Measurements from ENCODE around the gene TTF2.
A peak's percentile ranks its signal among the peaks of the same experiment; 100 is the strongest.

TTF2 gene

DNA sequence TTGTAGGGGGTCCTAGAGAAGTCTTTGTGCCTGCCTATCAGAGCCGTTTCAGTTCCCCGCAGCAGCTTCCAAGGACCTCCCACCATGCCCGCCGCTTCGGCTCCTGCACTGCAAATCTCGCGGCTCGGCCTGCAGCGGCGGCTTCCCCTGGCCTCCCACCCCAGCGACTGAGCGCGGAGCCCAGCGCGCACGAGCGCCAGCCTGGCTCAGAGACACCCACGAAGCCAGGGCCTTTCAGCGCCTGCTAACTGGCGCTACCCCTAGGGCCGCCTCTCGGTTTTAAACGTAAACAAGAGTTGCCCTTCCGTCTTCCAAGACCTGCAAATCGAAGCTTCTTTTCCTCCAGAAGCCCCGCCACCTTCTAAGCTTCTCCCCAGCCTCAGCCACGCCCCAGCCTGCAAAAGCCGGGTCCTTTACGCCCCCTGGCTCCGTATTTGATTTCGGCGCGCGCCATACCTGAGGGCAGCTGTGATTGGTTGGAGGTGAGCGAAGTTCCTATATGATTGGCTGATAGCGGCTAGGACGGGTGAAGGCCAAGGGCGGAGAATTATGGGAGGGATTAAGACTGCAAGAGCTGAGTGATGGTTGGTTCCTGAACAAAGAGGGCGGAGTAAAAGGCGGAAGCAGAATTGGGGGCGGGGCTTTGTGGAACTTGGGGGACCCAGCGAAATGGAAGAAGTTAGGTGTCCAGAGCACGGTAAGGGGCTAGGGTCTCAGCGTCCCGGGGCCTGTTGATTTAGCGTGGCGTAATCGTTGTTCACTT lies at the start of gene TTF2:
Gene TTF2, plus strand, starts transcription at position 649 of the 763 bp plus-strand sequence. Its CDS starts 21 bp downstream, at position 670.
- DNase-seq (ENCODE audit: low read depth in 2 of 2) = peak; percentile 86 to 92

DNA sequence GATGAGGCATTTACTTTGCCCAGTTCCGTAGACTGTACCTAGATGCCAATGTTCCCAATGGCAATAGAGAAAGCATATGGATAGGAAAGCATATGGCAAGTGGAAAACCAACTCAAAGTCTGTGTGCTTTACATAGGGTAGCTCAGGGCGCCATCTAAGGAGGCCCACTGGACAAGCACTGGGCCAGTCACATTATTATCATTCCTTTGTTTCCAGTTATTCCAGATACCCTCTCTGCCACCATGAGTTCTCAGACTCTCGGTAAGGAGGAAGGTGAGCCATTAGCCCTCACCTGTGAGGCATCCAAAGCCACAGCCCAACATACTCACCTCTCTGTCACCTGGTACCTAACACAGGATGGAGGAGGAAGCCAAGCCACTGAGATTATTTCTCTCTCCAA lies 48.8 kb upstream of the TTF2 start:
- DNase-seq (ENCODE audit: low read depth in 2 of 2) = no peak

DNA sequence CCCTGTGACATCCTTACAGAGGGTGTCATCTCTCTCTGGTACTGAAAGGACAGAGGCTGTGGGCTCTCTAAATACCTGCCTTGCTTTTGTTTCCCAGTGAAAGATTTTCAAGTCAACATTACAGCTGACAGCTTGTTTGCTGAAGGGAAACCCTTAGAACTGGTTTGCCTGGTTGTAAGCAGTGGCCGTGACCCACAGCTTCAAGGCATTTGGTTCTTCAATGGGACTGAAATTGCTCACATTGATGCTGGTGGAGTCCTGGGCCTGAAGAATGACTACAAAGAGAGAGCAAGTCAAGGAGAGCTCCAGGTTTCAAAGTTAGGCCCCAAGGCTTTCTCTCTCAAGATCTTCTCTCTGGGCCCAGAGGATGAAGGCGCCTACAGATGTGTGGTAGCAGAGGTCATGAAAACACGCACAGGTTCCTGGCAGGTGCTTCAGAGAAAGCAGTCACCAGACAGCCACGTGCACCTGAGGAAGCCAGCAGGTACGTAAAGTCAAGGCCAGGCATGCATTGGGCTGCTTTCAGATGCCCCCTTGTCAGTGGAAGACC lies 46.7 kb upstream of the TTF2 start:
- DNase-seq (ENCODE audit: low read depth in 2 of 2) = no peak

DNA sequence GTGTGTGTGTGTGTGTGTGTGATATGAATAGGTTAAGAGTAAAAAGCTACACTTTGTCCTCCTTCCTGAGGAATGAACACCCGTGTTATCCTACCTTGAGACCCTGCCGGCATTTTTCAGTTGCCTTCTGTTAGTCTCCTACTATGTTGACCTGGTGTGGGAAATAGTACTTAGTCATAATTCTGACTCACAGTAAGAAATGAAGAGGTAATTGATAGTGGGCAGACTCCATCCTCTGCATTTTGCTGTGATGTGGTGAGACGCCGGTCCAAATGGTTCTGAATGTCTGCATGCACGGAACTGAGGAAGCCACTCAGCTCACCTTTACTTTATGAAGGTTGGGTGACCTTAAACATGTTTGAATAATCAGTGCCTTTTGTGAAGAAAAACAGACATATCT lies 45.9 kb upstream of the TTF2 start:
- DNase-seq (ENCODE audit: low read depth in 2 of 2) = no peak

DNA sequence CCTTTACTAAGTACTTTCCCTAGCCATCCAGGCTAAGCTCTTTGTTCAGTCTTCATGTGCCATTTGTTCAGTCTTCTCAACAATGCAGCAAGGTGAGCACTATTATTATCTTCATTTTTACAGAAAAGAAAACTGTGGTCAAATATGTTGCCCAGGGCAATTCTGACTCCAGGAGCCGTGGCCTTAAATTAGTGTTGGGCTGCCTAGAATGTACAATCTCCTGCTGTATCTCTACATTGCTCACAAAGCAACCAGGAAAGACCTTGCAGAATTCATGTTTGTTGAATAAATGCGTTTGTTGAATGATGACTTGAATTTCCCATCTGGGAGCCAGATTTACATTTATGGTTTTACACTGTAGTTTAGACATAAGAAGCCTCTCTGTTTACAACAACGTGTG lies 44.4 kb upstream of the TTF2 start:
- DNase-seq (ENCODE audit: low read depth in 2 of 2) = no peak

DNA sequence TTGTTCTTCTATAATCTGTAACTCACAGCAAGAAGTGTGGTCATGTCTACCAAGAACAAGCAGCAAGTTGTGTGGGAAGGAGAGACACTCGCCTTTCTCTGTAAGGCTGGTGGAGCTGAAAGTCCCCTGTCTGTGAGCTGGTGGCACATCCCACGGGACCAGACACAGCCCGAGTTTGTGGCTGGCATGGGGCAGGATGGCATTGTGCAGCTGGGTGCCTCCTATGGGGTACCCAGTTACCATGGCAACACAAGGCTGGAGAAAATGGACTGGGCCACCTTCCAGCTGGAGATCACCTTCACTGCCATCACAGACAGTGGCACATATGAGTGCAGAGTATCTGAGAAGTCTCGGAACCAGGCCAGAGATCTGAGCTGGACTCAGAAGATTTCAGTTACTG lies 43.1 kb upstream of the TTF2 start:
- no peak for DNase-seq (ENCODE audit: low read depth in 2 of 2)

DNA sequence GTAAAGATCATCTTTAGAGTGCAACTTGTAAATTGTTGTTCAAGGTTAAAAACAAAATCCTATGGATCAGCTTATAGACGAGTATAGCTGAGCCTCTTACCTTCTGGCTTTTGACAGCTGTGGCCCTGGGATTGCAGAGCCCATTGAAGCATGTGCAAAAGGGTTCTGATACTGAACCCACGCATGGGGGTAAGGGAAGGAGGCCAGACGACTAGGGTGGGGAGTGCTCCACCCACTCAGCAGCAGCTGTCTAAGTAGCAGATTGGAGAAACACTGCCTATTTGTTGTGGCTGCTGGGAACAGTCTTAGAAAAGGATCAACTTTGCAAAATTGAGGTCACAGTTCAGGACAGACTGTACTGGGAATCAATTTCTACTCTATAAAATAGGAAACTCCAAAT lies 42.5 kb upstream of the TTF2 start:
- DNase-seq (ENCODE audit: low read depth in 2 of 2) = no peak

DNA sequence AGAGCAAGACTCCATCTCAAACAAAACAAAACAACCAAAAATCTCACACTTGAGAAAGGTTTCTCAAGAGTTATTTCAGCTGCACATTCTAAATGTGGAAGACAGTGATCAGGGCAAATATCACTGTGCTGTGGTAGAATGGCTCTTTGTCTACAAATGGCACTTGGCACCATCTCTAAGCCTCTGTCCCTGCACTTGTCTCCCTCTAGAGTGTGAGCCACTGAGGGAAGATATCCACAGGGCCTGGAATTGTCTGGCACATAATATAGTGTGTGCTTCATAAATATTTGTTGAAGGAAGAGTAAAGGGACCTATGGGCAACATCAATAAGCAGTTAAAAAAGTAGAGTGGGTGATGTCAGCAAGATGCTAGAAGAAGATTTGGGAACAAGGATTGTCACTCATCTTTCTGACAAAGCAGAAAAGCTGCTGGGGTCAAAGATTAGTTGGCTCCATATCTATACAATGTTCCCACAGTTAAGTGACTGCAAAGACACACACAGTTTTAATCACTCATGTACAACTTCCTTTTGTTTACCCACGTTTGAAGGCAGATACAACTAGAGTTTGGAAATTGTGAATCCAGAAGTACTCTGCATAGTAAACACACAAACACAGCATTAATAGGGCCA lies 39.5 kb upstream of the TTF2 start:
- DNase-seq (ENCODE audit: low read depth in 2 of 2) = no peak

DNA sequence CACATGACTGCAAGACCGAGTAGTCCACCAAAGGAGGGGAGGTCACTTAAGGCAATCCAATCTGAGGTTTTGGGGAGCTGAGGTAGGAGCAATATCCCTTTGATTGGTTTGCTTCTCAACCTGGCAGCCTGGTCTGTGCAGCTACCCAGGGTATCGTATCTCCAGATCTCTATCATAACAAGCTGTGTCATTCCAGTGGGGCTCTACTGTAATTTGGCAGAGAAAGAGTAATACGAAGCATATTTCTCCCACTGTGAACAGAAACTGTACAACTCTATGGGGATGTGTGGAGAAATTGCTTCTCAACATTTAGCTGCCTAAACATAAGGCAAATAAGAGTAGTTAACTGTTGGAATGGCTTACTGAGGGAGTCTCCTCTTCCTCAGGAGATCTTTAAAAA lies 38.0 kb upstream of the TTF2 start:
- DNase-seq (ENCODE audit: low read depth in 2 of 2) = no peak

DNA sequence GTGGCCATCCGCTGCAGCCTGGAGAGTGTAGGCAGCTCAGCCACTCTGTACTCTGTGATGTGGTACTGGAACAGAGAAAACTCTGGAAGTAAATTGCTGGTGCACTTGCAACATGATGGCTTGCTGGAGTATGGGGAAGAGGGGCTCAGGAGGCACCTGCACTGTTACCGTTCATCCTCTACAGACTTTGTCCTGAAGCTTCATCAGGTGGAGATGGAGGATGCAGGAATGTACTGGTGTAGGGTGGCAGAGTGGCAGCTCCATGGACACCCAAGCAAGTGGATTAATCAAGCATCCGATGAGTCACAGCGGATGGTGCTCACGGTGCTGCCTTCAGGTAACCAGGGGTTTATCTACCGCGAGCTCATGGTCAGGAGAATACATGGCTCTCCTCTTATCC lies 34.6 kb upstream of the TTF2 start:
- DNase-seq (ENCODE audit: low read depth in 2 of 2) = no peak

DNA sequence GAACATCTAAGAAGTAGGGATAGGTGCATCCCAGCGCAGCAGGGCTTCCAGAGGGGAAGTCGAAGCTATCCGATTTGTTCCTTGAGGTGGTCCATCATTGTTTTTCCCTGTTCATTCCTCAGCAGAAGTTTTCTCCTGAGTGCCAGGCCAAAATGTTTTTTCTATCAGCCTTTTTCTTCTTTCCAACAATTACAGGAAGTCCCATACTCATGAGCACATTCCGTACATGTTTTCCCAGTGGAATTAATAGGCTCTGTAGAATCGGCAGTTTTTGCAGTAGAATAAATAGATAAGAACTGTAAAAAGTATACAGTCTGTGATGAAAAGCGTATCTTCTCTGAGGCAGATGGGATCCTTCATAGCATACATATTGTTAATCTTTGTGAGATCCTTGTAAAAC lies 33.8 kb upstream of the TTF2 start:
- DNase-seq (ENCODE audit: low read depth in 2 of 2) = no peak

DNA sequence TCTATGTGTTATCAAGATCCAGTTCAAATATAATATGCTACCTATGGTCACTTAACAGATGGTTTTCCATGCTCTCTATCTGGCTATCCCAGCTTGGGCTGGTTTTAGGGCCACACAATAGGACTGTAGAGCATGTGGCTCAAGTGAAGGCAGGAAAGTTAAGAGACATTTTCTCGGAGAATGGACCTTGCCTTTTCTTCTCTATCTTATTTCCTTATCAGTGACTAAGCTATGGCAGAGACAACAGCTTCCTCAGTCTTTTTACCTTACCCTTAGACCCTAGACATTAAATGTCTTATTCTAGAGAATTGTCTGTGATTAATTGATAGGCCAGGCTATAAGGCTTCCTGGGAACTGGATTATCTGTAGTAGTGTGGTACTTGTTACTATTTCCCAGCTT lies 30.4 kb upstream of the TTF2 start:
- DNase-seq (ENCODE audit: low read depth in 2 of 2) = no peak

DNA sequence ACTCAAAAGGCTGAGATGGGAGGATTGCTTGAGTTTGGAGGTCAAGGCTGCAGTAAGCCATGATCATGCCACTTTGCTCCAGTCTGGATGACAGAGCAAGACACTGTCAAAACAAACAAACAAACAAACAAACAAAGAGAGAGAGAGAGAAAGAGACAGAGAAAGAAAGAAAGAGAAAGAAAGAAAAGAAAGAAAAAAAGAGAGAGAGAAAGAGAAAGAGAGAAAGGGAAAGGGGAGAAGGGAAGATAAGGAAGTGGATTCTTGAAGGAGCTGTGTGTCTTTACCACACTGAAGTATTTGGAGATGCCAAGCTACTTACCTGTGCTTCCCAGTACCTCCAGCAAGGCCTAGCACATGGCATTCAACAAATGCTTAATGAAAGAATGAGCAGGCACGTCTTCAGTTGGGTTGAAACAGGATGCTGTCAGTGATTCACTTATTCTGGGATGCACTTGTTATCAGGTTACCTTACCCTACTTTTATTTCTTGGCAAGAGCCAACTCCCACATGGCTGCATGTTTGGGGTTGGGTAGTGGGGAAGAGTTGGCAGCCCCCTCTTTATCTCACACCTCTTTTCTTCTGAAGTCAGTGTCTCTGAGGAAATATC lies 29.8 kb upstream of the TTF2 start:
- DNase-seq (ENCODE audit: low read depth in 2 of 2) = no peak

DNA sequence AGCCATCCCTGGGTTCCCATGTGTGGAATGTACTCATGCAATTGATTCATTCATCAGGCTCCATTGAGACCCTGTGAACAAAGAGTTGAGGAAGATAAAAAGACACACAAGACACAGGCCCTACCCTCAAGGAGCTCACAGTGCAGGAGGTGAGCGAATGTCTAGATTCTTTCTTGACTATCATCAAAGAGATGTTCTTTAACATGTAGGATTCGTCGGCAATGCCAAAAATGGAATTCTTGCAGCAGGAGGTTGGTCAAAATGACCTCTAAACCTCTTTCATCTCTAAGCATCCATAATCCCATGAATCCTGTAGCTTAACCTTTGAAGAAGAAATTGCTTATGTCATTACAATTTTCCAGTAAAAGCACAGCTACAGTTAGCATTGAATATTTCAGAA lies 27.9 kb upstream of the TTF2 start:
- DNase-seq (ENCODE audit: low read depth in 2 of 2) = no peak

DNA sequence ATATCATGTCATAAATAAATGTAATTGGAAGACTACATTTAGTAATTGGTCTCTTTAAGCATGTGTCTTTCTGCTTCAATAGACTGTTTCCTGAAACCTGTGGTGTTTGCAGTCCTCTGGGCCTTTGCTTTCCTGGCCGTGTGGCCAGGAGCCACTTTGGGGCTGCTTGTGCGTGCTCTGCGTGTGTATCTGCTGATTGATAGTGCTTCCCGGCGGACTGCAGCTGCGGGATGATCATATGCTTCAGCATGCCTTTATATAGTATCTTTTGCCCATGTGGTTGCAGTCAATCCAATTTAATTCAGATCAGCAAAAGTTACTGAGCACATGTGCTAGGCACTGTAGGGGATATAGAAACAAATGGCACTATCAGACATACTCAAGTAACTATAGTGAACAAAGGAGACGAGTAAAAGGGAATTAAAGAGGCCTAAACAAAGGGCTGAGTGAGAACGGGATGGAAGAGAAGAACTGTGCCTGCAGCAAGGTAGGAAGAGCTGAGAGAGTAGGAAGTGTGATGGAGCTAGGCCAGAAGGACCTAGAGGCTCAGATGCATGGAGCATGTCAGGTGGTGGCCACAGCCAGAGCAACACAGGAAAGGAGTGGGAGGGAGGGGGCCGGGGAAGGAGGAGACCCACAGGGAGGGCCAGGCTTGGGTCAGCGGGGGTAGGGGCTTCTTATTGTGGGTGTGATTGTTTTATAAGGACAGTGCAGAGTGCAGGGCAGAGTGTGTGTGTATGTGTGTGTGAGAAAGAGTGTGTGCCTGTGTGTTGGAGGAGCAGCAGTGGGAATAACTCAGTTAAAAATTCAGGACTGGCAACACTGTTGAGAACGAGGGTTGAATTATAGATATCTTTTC lies 27.2 kb upstream of the TTF2 start:
- DNase-seq (ENCODE audit: low read depth in 2 of 2) = no peak

DNA sequence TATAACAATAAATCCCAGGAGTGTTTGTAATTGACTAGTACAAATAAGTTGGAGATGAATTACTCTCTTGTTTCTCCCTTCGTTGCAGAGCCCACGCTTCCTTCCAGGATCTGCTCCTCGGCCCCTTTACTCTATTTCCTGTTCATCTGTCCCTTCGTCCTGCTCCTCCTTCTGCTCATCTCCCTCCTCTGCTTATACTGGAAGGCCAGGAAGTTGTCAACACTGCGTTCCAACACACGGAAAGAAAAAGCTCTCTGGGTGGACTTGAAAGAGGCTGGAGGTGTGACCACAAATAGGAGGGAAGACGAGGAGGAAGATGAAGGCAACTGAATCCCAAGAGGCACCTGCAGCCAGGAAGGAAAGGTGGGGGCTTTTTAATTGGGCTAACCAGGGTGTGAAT lies 26.4 kb upstream of the TTF2 start:
- no peak for DNase-seq (ENCODE audit: low read depth in 2 of 2)

DNA sequence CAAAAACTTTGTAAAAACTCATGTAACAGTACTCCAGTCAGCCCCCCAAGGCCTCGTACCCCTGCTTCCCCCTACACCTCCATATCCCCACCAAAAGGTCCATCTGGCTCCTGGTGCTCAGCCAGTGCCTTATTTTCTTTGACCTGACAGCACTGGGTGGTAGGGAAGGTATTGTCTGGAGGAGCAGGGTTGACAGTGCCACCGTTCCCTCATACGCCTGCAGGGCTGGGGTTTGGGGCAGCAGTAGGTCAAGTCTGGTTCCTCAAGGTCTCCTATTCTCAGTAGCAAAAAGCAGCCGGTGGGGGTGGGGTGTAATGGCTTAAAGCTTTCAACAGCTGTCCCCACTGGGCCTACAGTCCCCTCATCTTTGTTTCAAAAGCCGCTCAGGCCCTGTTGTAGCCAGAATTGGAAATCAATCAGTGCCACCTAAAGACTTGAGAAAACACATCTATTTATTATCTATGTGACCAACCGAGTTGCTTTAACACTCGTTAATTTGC lies 25.3 kb upstream of the TTF2 start:
- no peak for DNase-seq (ENCODE audit: low read depth in 2 of 2)

DNA sequence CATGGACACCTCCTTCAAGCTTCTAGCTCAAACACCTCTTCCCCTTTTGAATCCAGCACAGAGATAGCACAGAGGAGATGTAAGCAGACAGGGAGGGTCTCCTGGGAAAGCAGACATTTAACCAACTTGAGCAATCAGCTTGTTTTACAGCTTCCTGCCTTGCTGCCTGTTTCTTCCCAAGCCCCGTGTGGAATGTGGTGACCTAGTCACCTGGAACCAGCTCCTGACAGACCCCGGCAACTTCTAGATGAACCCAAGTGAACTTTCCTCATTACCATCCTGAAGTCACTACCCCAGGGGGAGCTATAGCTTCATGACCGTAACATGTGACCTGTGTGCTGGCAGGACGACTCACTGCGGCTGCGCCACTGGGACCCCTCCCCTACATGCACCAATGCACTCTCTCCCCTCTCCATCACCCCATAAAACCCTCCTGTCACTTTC lies 24.1 kb upstream of the TTF2 start:
- DNase-seq (ENCODE audit: low read depth in 2 of 2) = no peak

DNA sequence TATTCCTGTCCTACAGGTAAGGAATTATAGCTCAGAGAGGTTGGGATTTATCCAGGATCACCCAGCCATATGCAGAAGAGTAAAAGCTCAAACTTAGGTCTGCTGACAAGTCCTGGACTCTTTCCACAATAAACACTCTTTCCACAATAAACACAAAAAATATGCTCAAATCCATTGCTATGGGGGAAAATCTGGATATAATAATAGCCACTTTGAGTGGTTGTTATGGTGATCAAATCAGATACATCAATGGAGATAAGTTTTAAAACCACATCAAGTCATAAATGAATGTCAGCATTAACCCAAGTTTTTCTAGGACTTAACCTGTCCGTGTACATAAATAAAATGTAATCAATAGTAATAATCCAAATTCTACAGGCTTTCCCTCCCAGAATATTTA lies 22.3 kb upstream of the TTF2 start:
- DNase-seq (ENCODE audit: low read depth in 2 of 2) = no peak

DNA sequence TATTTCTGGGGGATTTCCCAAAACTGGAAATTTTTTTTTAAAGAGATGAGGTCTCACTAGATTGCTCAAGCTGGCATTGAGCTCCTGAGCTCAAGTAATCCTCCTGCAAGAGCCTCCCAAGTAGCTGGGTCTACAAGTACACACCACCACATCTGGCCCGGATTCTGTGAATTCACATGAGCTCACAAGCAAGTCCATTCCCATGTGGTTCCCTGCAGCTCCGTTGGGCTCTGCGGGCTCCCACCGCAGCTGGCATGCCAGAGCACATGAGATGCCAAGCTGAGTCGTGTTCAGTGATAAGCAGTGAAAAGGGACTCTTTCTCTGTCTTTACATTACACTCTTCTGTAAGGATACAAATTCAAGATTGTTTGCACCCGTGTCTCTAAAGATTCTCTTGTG lies 21.9 kb upstream of the TTF2 start:
- DNase-seq (ENCODE audit: low read depth in 2 of 2) = no peak

DNA sequence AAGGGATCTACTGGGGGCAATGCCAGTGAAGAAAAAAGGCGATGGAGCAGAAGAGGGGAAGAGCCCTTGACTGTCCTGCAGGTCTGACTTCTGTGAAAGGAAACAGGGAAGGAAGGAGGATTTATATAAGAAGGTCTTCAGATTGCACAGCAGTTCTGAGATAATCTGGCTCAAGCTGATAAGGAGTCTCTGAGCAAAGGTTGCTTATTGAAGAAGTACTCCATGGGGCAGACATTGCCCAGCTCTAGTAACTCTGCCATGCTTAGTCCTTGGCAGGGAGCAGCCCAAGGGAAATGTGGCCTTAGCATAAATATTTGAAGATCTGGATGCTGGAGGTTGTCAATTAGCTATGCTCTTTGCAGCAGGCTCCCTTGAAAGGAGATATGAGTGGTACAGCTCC lies 15.9 kb upstream of the TTF2 start:
- no peak for DNase-seq (ENCODE audit: low read depth in 2 of 2)

DNA sequence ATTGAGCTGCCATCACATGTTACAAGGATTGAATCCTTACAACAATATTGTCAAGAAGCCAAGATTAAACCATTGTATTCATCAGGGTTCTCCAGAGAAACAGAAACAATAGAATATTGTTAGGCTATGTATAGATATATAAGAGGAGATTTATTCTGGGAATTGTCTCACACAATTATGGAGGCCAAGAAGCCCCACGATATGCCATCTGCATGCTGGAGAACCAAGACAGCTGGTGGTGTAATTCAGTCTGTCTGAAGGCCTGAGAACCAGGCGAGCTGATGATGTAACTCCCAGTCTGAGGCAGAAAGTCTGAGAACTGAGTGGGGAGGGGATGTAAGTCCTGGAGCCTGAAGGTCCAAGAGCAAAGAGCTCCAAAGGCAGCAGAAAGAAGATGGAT lies 14.5 kb upstream of the TTF2 start:
- DNase-seq (ENCODE audit: low read depth in 2 of 2) = no peak

All from activated CD8-positive, alpha-beta memory T cell treated with anti-CD3 and anti-CD28 coated beads for 4 hours (primary cell).